Measurements from ENCODE around the gene NME4.
"Not testable (repeated sequence)": the region's sequence is repeated elsewhere in the genome, so short reads cannot be mapped to it uniquely, and the experiment has no call there.

The NME4 gene

DNA sequence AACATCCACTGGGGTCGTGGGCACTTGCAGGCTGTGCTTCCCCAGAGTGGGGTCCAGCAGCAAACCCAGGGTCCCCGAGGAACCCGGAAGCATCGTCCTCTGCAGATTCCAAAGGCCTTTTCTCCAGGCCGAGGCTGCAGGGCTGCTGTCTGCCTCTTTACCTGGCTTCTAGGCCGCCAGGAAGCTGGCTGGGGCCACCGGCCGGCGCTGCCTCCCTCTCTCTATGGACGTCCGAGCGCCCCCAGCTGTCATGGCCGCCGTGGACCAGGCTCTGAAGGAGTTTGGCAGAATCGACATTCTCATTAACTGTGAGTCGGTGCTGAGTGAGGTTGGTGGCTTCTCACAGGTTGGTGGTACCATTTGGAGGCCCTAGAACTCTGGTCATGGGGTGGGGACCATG lies 10.3 kb downstream of the NME4 start:
- no peaks in the 10 kb centered on the region for H3K27me3 ChIP-seq (replicated peaks; ENCODE audit: control insufficient read depth, insufficient read depth, low read length)
- TF ChIP-seq, protein P1, sequence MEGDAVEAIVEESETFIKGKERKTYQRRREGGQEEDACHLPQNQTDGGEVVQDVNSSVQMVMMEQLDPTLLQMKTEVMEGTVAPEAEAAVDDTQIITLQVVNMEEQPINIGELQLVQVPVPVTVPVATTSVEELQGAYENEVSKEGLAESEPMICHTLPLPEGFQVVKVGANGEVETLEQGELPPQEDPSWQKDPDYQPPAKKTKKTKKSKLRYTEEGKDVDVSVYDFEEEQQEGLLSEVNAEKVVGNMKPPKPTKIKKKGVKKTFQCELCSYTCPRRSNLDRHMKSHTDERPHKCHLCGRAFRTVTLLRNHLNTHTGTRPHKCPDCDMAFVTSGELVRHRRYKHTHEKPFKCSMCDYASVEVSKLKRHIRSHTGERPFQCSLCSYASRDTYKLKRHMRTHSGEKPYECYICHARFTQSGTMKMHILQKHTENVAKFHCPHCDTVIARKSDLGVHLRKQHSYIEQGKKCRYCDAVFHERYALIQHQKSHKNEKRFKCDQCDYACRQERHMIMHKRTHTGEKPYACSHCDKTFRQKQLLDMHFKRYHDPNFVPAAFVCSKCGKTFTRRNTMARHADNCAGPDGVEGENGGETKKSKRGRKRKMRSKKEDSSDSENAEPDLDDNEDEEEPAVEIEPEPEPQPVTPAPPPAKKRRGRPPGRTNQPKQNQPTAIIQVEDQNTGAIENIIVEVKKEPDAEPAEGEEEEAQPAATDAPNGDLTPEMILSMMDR (IDR thresholded peaks at IDR 0.05; ENCODE audit: insufficient read depth, low read length, poor library complexity, severe bottlenecking) = no peak
- no peak for DNase-seq (ENCODE audit: extremely low read depth, insufficient read length)

DNA sequence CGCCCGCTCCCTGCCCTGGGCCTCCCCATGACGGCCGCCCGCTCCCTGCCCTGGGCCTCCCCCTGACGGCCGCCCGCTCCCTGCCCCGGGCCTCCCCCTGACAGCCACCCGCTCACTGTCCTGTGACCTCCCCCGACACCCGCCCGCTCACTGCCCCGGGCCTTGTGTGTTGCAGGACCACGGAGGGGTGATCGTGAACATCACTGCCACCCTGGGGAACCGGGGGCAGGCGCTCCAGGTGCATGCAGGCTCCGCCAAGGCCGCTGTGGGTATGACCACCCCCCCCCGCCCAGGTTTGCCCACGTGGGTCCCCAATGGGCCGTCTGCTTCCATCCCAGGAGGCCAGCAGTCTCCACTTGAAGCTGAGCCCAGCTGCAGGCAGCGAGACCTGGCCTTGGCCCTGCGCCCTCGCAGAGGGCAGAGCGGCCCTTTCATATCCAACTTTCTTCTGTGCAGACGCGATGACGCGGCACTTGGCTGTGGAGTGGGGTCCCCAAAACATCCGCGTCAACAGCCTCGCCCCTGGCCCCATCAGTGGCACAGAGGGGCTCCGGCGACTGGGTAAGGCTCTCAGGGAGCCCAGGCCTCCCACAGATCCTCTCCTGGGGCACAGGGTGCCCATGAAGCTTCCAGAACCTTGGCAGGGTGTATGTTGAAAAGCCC lies 13.6 kb downstream of the NME4 start:
- DNase-seq (ENCODE audit: extremely low read depth, insufficient read length) = no peak
- peaks cover 3% of the 10 kb centered on the region; the same call in 1 of the 2 replicates for H3K36me3 ChIP-seq (ENCODE audit: control insufficient read depth, insufficient read depth, low read length)
- TF ChIP-seq, protein P1 (IDR thresholded peaks at IDR 0.05; ENCODE audit: insufficient read depth, low read length, poor library complexity, severe bottlenecking) = no peak
- no peaks in the 10 kb centered on the region for H3K27me3 ChIP-seq (replicated peaks; ENCODE audit: control insufficient read depth, insufficient read depth, low read length)
- no peak overlapping the region for H3K4me3 ChIP-seq (replicated peaks; ENCODE audit: low read depth, low read length)

More for the DNA sequence above, 10.3 kb downstream of the NME4 start:
- Histone ChIP-seq H3K36me3 (ENCODE audit: control insufficient read depth, insufficient read depth, low read length) (peaks cover 3% of the 10 kb centered on the region; the same call in 1 of the 2 replicates), H3K4me3 (replicated peaks; ENCODE audit: low read depth, low read length) (no peak overlapping the region)

DNA sequence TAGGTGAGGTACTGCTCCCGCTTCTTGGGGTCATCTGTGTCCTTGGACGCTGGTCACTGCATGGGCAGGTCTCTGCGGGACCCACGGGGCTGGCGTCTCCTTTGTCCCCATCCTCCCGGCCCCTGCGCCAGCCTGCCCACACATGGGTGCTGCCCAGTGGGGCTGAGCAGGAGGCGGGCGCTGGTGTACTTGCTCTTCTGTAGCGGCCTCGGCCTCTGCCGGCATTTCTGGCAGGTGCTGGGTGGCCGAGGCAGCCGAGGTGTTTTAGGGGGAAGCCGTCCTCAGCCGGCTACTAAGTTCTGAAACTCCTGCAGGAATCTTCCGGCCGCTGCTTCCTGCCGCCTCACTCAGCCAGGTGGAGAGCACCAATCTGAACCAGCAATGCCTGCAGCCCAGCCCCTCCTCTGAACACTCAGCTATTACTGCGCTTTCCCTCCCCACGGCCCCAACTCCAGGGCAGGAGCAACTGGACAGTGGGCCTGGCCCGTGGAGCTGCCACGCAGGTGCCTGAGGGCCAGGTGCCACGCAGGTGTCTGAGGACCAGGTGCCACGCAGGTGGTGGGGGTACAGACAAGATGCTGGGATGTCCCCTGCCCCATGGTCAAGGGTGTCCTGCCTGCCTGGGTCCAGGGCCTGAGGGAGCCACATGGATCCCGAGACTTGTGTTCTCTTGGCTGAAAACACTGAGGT lies 14.7 kb downstream of the NME4 start:
- Histone ChIP-seq H3K4me3 (replicated peaks; ENCODE audit: low read depth, low read length) (no peak overlapping the region), H3K36me3 (ENCODE audit: control insufficient read depth, insufficient read depth, low read length) (peaks cover 3% of the 10 kb centered on the region; the same call in 1 of the 2 replicates), H3K27me3 (replicated peaks; ENCODE audit: control insufficient read depth, insufficient read depth, low read length) (no peaks in the 10 kb centered on the region)
- TF ChIP-seq, protein P1 (IDR thresholded peaks at IDR 0.05; ENCODE audit: insufficient read depth, low read length, poor library complexity, severe bottlenecking) = no peak
- no peak for DNase-seq (ENCODE audit: extremely low read depth, insufficient read length)

DNA sequence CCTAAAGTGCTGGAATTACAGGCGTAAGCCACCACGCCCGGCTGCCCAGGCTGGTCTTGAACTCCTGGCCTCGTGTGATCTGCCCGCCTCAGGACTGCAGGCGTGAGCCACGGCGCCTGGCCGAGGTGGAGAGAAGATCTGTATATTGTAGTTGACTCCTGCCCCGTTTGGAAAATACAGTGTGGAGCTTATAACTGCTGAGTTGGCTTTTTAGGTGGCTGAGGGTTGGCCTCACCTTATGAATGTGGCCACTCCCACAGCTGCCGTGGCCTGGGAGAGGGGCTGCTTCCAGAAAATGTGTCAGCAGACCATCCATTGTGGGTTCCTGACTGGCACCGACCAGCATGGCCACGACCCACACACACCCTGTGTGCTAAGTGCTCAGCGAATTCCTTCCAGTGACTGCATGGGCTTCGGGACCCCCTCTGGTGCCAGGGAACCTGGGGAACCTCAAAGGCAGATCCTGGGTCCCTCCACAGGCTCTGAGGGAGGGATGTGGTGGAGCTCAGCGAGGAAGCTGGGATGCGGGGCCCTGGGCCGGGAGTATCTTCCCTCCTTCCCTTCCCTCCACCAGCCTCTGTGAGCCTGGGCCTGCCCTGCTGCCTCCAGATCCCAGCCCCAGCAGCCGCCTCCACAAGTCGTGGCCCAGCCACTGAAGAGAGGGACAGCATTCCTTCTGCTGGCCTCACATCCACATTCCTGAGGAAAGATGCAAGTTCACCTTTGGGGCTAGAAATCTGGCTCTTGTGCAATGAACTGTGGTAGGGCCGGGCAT lies 17.6 kb downstream of the NME4 start:
- DNase-seq (ENCODE audit: extremely low read depth, insufficient read length) = no peak
- TF ChIP-seq, protein P1 (IDR thresholded peaks at IDR 0.05; ENCODE audit: insufficient read depth, low read length, poor library complexity, severe bottlenecking) = no peak
- peaks cover 3% of the 10 kb centered on the region; the same call in 1 of the 2 replicates for H3K36me3 ChIP-seq (ENCODE audit: control insufficient read depth, insufficient read depth, low read length)
- no peak overlapping the region for H3K4me3 ChIP-seq (replicated peaks; ENCODE audit: low read depth, low read length)
- no peaks in the 10 kb centered on the region for H3K27me3 ChIP-seq (replicated peaks; ENCODE audit: control insufficient read depth, insufficient read depth, low read length)

DNA sequence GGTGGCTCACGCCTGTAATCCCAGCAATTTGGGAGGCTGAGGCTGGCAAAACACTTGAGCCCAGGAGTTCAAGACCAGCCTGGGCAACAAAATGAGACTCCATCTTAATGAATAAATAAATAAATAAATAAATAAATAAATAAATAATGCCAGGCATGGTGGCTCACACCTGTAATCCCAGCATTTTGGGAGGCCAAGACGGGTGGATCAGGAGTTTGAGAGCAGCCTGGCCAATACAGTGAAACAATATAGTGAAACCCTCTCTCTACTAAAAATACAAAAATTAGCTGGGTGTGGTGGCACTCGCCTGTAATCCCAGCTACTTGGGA lies 18.1 kb downstream of the NME4 start:
- H3K4me3 ChIP-seq (replicated peaks; ENCODE audit: low read depth, low read length); DNase-seq (ENCODE audit: extremely low read depth, insufficient read length); H3K27me3 ChIP-seq (replicated peaks; ENCODE audit: control insufficient read depth, insufficient read depth, low read length); H3K36me3 ChIP-seq (ENCODE audit: control insufficient read depth, insufficient read depth, low read length): not testable (repeated sequence)

DNA sequence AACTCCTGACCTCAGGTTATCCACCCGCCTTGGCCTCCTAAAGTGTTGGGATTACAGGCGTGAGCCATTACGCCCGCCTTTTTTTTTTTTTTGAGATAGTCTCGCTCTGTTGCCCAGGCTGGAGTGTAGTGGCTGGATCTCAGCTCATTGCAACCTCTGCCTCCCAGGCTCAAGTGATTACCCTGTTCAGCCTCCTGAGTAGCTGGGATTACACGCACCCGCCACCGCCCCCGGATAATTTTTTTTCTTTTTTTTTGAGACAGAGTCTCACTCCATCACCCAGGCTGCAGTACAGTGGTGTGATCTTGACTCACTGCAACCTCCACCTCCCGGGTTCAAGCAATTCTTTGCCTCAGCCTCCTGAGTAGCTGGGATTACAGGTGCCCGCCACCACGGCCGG lies 25.2 kb downstream of the NME4 start:
- not testable (repeated sequence) for H3K36me3 ChIP-seq (ENCODE audit: control insufficient read depth, insufficient read depth, low read length); H3K4me3 ChIP-seq (replicated peaks; ENCODE audit: low read depth, low read length); DNase-seq (ENCODE audit: extremely low read depth, insufficient read length); H3K27me3 ChIP-seq (replicated peaks; ENCODE audit: control insufficient read depth, insufficient read depth, low read length)

Measured in GM06990 (cell line).